GM06990 (cell line): ENCODE data around the gene SEC31B.

ENCODE experiments used
- DNase-seq: peaks from one replicate; pipeline ENCODE4 v3.0.0-alpha.2; 2011; ENCODE audit not compliant: insufficient read length; ENCODE audit errors: extremely low read depth
- H3K27me3 ChIP-seq: replicated peaks from 2 replicates; pipeline ENCODE4 v1.6.0; 2011; ENCODE audit warnings: low read length; ENCODE audit not compliant: control insufficient read depth, insufficient read depth
- H3K36me3 ChIP-seq: 2 replicates; pipeline ENCODE4 v1.5.1; 2011; ENCODE audit warnings: low read length; ENCODE audit not compliant: control insufficient read depth, insufficient read depth
- H3K4me3 ChIP-seq: replicated peaks from 2 replicates; pipeline ENCODE4 v1.5.1; 2011; ENCODE audit warnings: low read depth, mild to moderate bottlenecking, control low read depth, low read length
- TF ChIP-seq, protein P1 (sequence below): IDR thresholded peaks from 2 replicates; pipeline ENCODE4 v1.5.1; 2011; ENCODE audit warnings: low read length, control low read depth, mild to moderate bottlenecking, inconsistent platforms; ENCODE audit not compliant: insufficient read depth, poor library complexity, severe bottlenecking

SEC31B gene

DNA sequence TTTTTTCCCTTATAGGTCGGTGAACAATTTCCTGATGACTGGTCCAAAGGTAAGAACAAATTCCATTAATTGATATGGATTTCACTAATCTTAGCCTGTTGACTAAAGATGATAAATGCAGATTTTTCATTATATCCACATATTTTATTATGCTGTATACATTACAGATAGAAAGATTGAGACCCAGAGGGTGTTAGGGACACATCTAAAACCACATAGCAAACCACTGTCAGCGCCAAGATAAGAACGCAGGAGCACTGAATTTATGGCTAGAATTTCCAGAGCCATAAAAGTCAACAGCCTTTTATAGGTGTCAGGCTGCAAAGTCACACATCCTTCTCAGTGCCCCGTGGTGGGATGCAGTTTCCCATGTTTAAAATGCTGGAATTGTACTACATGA is 40.6 kb downstream of the SEC31B start:
- TF ChIP-seq, protein P1, sequence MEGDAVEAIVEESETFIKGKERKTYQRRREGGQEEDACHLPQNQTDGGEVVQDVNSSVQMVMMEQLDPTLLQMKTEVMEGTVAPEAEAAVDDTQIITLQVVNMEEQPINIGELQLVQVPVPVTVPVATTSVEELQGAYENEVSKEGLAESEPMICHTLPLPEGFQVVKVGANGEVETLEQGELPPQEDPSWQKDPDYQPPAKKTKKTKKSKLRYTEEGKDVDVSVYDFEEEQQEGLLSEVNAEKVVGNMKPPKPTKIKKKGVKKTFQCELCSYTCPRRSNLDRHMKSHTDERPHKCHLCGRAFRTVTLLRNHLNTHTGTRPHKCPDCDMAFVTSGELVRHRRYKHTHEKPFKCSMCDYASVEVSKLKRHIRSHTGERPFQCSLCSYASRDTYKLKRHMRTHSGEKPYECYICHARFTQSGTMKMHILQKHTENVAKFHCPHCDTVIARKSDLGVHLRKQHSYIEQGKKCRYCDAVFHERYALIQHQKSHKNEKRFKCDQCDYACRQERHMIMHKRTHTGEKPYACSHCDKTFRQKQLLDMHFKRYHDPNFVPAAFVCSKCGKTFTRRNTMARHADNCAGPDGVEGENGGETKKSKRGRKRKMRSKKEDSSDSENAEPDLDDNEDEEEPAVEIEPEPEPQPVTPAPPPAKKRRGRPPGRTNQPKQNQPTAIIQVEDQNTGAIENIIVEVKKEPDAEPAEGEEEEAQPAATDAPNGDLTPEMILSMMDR: no peak

DNA sequence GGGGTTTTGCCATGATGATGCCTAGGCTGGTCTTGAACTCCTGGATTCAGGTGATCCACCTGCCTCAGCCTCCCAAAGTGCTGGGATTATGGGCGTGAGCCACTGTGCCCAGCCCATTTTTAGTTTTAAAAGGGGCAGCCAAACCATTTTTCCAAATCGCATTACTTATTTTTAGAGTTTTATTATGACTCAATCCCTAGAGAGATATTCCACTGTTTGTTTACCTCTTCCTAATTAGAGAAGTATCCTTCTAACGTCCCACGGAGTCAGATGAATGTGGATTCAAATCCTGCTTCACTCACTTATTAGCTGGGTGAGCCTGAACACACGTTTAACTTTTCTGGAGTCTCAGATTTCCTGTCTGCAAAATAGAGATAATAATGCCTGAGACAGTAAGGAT is 41.7 kb downstream of the SEC31B start:
- no peak for DNase-seq
- TF ChIP-seq, protein P1: no peak
- Histone ChIP-seq H3K36me3 (no peaks in the 10 kb centered on the region), H3K27me3 (0 out of 2 replicates have a peak, but pooled peaks cover 2% of the 10 kb centered on the region), H3K4me3 (no peak overlapping the region)

More for the DNA sequence above, 40.6 kb downstream of the SEC31B start:
- Histone ChIP-seq H3K36me3 (no peaks in the 10 kb centered on the region), H3K4me3 (no peak overlapping the region), H3K27me3 (0 out of 2 replicates have a peak, but pooled peaks cover 2% of the 10 kb centered on the region)
- no peak for DNase-seq

DNA sequence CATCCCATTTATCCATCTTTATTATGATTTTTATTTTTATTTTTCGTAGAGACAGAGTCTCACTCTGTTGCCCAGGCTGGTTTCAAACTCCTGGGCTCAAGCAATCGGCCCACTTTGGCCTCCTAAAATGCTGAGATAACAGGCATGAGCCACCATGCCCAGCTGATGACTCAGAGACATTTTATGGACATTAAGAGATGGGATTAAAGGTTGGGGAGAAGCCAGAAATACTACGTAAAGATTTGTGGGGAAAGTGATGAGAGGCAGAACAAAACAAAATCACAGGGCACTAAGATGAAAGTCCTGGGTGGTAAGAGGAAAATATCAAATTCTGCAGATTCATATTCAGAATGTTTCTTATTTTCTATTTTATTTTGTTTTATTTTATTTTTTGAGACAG is 49.3 kb downstream of the SEC31B start:
- Histone ChIP-seq H3K36me3 (no peaks in the 10 kb centered on the region), H3K4me3 (no peak overlapping the region), H3K27me3 (no peaks in the 10 kb centered on the region; the same call in 1 of the 2 replicates)
- DNase-seq: no peak
- TF ChIP-seq, protein P1: no peak

DNA sequence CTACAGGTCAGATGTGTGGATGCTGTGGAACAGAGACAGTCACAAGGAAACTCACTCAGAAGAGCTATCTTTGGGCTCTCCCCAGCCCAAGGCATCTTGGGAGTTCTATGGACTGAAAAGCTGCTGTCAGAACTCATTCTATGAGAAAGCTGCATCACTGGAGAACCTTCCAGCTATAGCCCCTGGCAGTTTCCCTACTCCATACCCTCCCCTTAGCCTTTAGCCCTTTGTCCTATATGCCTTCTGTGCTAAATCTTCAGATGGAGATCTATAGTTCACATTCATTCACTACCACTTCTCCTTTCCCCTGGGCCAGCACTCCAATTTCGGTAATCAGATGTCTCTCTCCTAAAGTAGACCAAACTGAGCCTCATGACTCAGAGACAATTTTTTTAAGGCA is 49.9 kb downstream of the SEC31B start:
- TF ChIP-seq, protein P1: no peak
- Histone ChIP-seq H3K4me3 (no peak overlapping the region), H3K27me3 (peaks cover 1% of the 10 kb centered on the region), H3K36me3 (no peaks in the 10 kb centered on the region)
- DNase-seq: no peak

DNA sequence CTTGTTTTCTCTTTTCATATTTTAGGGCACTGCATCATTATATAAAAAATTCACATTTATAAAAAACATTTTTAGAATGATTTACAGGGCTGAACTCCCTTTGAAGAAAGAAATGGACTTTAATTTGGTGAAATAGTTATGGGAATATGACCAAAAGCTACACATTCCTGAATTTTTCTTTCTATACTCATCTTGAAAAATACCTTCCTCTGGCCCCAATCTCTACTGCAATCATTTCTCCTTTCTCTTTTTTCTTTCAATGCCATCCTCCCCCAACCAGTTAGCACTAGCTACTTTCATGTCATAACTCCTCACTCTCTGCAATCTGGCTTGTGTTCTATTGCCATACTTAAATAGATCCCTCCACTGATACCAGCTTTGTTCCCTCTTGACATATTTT is 50.7 kb downstream of the SEC31B start:
- TF ChIP-seq, protein P1: no peak
- Histone ChIP-seq H3K4me3 (no peak overlapping the region), H3K36me3 (no peaks in the 10 kb centered on the region), H3K27me3 (peaks cover 1% of the 10 kb centered on the region)
- no peak for DNase-seq

DNA sequence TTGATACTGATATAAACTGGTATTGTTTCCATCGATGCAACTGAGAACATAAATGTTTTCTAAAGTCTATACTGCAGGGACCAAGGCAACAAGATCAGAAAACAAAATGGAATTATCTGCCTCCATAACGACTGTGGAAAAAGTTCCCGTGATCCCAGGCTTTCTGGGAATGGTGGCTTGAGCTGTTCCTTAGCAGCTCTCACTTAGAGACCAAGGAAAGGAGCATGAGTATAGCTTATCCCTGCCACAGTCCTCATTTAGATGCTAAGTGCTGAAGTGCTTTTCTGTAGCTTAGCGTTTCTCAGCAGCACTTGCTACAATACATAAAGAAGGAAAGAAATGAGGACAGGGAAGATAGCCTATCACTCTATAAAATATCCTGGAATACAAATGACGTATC is 51.3 kb downstream of the SEC31B start:
- H3K36me3 ChIP-seq: no peaks in the 10 kb centered on the region
- no peak overlapping the region for H3K4me3 ChIP-seq
- DNase-seq: no peak
- TF ChIP-seq, protein P1: no peak
- H3K27me3 ChIP-seq: peaks cover 1% of the 10 kb centered on the region
